ENCODE data around the gene AFP.

Gene AFP

DNA sequence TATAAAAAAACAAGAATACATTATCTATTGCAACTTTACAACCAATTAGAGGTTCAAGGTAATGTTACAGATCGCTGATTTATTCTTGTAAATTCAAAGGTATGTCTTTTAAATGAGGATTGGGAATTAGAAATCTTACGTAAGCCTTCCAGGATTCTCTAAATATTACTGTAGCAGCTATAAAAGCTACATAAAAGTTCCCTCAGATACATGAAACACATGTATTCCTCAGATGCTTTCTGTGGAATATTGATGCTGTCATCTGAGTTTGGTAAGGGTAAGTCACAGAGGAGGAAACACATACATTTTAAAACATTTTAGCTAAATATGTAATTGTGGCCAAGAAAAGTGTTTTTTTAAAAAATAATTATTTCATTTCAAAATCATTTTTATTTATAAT lies 3.4 kb downstream of the AFP start:
- no peak for DNase-seq

GRCh38 chr4:73439991-73440390 lies 4.0 kb downstream of the AFP start:
- DNase-seq = no peak

- no peak for DNase-seq
These were observed 4.6 kb downstream of the AFP start for GRCh38 chr4:73440653-73441052.

- no peak for DNase-seq
These were observed 6.3 kb downstream of the AFP start for GRCh38 chr4:73442275-73442674.

DNA sequence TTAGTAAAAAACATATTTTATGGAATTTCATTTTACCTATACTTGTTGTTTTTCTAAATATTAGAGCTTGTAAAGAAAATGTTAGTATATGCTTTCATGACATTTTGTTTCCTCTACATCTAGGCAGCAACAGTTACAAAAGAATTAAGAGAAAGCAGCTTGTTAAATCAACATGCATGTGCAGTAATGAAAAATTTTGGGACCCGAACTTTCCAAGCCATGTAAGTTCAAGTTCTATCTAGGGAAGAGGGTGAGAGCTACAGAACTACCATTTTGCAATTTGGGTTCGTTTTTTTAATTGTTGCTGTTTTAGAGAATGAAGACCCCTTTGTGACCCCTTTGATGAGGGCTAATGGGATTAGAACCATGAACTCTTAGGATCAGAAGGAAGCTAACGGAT lies 7.2 kb downstream of the AFP start:
- no peak for DNase-seq

- no peak for DNase-seq
These were observed 9.6 kb downstream of the AFP start for GRCh38 chr4:73445383-73446335.

- DNase-seq = peak; percentile 49
These were observed 10.4 kb downstream of the AFP start for GRCh38 chr4:73446336-73446938.

GRCh38 chr4:73447671-73448070 lies 11.7 kb downstream of the AFP start:
- DNase-seq = no peak

- DNase-seq = no peak
These were observed 12.6 kb downstream of the AFP start for GRCh38 chr4:73448448-73449203.

- DNase-seq = peak; percentile 82
These were observed 14.5 kb downstream of the AFP start for GRCh38 chr4:73450398-73451004.

- DNase-seq = peak; percentile 12
These were observed 15.4 kb downstream of the AFP start for GRCh38 chr4:73451404-73451803.

- no peak for DNase-seq
These were observed 16.1 kb downstream of the AFP start for GRCh38 chr4:73451981-73452747.

DNA sequence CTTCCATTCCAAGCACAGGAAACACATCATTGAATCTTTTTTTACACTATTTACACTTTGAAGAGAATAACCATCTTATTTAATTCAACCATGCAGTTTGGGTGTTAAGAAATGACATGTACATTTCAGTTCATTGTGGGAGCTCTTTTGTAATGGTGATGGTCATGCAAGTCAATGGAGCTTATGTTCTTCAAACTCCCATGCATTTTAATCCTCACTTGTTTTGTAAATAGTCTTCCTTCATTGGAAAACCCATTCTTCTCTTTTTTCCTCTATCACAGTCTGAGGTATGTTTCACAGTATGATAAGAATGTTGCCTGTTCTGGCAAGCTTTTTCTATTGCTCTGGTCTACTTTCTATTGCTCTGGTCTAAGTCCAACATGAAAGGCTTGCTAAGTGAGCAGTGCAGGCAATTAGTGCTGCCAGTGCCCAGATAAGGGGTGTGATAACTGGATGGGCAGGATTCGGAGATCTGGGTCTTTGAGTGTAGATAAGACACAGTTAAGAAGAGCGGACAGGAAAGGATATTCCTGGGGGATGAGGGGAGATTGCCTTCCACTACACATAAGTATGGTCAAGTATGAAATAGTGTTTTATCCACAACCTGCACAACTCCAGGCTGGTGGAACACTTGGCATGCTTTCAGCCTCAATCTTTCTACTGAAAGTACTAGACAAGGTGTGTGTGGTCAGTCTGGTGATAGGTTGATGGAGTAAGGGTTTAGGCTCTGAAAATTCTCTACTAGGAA lies 17.1 kb downstream of the AFP start:
- DNase-seq = no peak

DNA sequence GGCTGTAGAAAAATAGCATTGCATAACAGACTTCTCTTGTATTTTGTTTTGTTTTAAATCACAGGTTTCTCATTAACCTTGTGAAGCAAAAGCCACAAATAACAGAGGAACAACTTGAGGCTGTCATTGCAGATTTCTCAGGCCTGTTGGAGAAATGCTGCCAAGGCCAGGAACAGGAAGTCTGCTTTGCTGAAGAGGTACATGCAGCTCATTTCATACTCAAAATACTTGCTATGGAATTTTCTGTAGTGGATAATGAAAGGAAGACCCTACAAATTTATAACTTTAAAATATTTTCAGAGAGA lies 17.6 kb downstream of the AFP start:
- no peak for DNase-seq

GRCh38 chr4:73454920-73455319 lies 18.9 kb downstream of the AFP start:
- DNase-seq = no peak

DNA sequence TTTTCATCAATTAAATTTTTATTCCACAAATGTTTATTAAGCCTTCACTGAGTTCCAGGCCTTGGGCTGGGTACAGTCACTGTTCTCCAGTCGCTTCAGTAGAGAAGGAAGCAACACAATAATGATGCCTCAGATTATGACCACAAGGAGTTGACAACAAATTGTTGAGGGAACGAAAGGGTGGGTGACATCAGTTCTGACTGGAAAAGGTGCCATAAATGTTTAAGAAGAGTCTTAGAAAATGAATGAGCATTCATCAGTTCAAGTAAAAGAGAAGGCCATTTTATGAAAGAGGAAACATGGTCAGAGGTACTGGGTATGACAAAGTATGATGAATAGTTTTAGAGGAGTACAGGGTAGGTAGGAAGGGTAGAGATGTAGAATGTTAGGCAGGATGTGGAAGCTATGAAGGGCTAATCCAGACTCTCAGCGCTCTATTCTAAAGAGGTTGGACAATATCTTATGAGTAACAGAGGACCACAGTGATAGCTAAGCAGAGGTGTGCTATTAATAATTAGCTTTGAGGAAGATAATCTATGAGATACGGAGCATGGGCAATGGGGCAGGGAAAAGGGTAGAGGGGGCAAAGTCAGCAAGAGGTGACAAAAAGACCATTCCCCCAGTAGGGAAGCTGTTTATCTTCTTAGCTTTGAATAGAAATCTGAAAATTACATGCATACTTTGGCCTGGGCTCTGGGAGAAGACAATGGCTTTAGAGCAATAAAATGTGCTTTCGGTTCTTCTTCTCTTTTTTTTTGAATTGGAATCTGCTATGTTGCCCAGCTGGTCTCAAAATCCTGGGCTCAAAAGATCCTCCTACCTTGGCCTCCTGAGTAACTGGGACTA lies 20.4 kb downstream of the AFP start:
- no peak for DNase-seq

GRCh38 chr4:73458184-73459047 lies 22.4 kb downstream of the AFP start:
- no peak for DNase-seq

- DNase-seq = no peak
These were observed 23.0 kb downstream of the AFP start for GRCh38 chr4:73459048-73459421.

- no peak for DNase-seq
These were observed 25.0 kb downstream of the AFP start for GRCh38 chr4:73460913-73461522.

GRCh38 chr4:73468170-73468569 lies 32.1 kb downstream of the AFP start:
- no peak for DNase-seq
